ENCODE data around the gene DSTYK. TPM values are rescaled to one million over a fixed set of nuclear protein-coding genes. Genes with fewer than 3 reads are reported as not detected.

Gene DSTYK
- total RNA-seq = 10 to 100 TPM; 15.3 to 21.3 (median 17.7) TPM

- peak; percentile 94 to 98 for DNase-seq (ENCODE audit: low spot score in 2 of 2)
- WGBS, 2 donors = 1% methylated on average over 50 to 64 of the region's 67 CpGs
- intact Hi-C loops (cut with DNase I; ENCODE audit: low total_unique reads) = no loop called here
- peak within 1 kb of the TSS; percentile 99 for H3K4me3 ChIP-seq (ENCODE audit: low read depth, poor library complexity, severe bottlenecking)
- TF ChIP-seq CTCF (IDR thresholded peaks at IDR 0.05) = no peak
- TF ChIP-seq POLR2A (IDR thresholded peaks at IDR 0.05) = no peak
These were observed at the start of gene DSTYK for GRCh38 chr1:205211169-205211838. Gene DSTYK (minus strand): TSS chr1:205211702. CDS start chr1:205211535, 167 bp downstream.

GRCh38 chr1:205259998-205260397, 48.5 kb upstream of the DSTYK start:
- H3K4me3 ChIP-seq (ENCODE audit: low read depth, poor library complexity, severe bottlenecking) = no peak overlapping the region
- TF ChIP-seq POLR2A (IDR thresholded peaks at IDR 0.05) = no peak
- intact Hi-C loops (cut with DNase I; ENCODE audit: low total_unique reads) = no loop called here
- no peak for DNase-seq (ENCODE audit: low spot score in 2 of 2)
- WGBS, 2 donors = 80 to 92% methylated on average over 1 of the region's 1 CpG

GRCh38 chr1:205259324-205259832, 47.9 kb upstream of the DSTYK start:
- no peak overlapping the region for H3K4me3 ChIP-seq (ENCODE audit: low read depth, poor library complexity, severe bottlenecking)
- no peak for DNase-seq (ENCODE audit: low spot score in 2 of 2)
- intact Hi-C loops (cut with DNase I; ENCODE audit: low total_unique reads) = no loop called here
- 44 to 53% methylated on average over 10 of the region's 10 CpGs for WGBS, 2 donors
- TF ChIP-seq CTCF (IDR thresholded peaks at IDR 0.05) (no peak), POLR2A (IDR thresholded peaks at IDR 0.05) (no peak)

GRCh38 chr1:205258719-205259118, 47.2 kb upstream of the DSTYK start:
- intact Hi-C loops (cut with DNase I; ENCODE audit: low total_unique reads) = no loop called here
- no peak for TF ChIP-seq CTCF (IDR thresholded peaks at IDR 0.05)
- TF ChIP-seq POLR2A (IDR thresholded peaks at IDR 0.05) = no peak
- no peak for DNase-seq (ENCODE audit: low spot score in 2 of 2)
- H3K4me3 ChIP-seq (ENCODE audit: low read depth, poor library complexity, severe bottlenecking) = no peak overlapping the region
- 55 to 73% methylated on average over 8 of the region's 8 CpGs for WGBS, 2 donors

GRCh38 chr1:205258261-205258691, 46.8 kb upstream of the DSTYK start:
- TF ChIP-seq CTCF (IDR thresholded peaks at IDR 0.05) (no peak), POLR2A (IDR thresholded peaks at IDR 0.05) (no peak)
- intact Hi-C loops (cut with DNase I; ENCODE audit: low total_unique reads) = no loop called here
- no peak for DNase-seq (ENCODE audit: low spot score in 2 of 2)
- H3K4me3 ChIP-seq (ENCODE audit: low read depth, poor library complexity, severe bottlenecking) = no peak overlapping the region
- 76 to 84% methylated on average over 7 of the region's 7 CpGs for WGBS, 2 donors

- DNase-seq (ENCODE audit: low spot score in 2 of 2) = no peak
- H3K4me3 ChIP-seq (ENCODE audit: low read depth, poor library complexity, severe bottlenecking) = no peak overlapping the region
- intact Hi-C loops (cut with DNase I; ENCODE audit: low total_unique reads) = loop anchor here (2.0 kb wide), 1 partner anchor 273 kb away; no protein-coding TSS in a partner anchor
- 74 to 90% methylated on average over 2 of the region's 2 CpGs for WGBS, 2 donors
- TF ChIP-seq CTCF (IDR thresholded peaks at IDR 0.05) = no peak
- TF ChIP-seq POLR2A (IDR thresholded peaks at IDR 0.05) = no peak
These were observed 46.2 kb upstream of the DSTYK start for GRCh38 chr1:205257735-205258134.
